NB4 (cell line): ENCODE results near the gene SOBP.

ENCODE experiments used
- DNase-seq: peaks from one replicate; pipeline ENCODE4 v3.0.0; 2010; ENCODE audit warnings: low read depth
- H3K4me3 ChIP-seq: one replicate; pipeline ENCODE4 v1.5.1; 2011; ENCODE audit warnings: mild to moderate bottlenecking, low read depth, low read length, moderate library complexity
- MAX ChIP-seq: IDR thresholded peaks from 2 replicates; pipeline ENCODE4 v1.6.1; 2011; ENCODE audit warnings: low read depth, low read length
- MYC ChIP-seq: IDR thresholded peaks from 2 replicates; pipeline ENCODE4 v1.6.1; 2011; ENCODE audit warnings: low read depth, low read length
- POLR2A ChIP-seq: IDR thresholded peaks from 2 replicates; pipeline ENCODE4 v1.6.1; 2011; ENCODE audit warnings: mild to moderate bottlenecking; ENCODE audit not compliant: insufficient read length; ENCODE audit errors: extremely low read depth
- TF ChIP-seq, protein P1 (sequence below): IDR thresholded peaks from one replicate; pipeline ENCODE4 v1.5.1; 2012; ENCODE audit warnings: low read depth, low read length

Gene SOBP

GRCh38 chr6:107697682-107698081 is 207.8 kb downstream of the SOBP start:
- no peak for TF ChIP-seq POLR2A
- no peak for TF ChIP-seq MYC
- TF ChIP-seq MAX: no peak
- TF ChIP-seq, protein P1, sequence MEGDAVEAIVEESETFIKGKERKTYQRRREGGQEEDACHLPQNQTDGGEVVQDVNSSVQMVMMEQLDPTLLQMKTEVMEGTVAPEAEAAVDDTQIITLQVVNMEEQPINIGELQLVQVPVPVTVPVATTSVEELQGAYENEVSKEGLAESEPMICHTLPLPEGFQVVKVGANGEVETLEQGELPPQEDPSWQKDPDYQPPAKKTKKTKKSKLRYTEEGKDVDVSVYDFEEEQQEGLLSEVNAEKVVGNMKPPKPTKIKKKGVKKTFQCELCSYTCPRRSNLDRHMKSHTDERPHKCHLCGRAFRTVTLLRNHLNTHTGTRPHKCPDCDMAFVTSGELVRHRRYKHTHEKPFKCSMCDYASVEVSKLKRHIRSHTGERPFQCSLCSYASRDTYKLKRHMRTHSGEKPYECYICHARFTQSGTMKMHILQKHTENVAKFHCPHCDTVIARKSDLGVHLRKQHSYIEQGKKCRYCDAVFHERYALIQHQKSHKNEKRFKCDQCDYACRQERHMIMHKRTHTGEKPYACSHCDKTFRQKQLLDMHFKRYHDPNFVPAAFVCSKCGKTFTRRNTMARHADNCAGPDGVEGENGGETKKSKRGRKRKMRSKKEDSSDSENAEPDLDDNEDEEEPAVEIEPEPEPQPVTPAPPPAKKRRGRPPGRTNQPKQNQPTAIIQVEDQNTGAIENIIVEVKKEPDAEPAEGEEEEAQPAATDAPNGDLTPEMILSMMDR: no peak

GRCh38 chr6:107698146-107698545 is 208.2 kb downstream of the SOBP start:
- no peak for TF ChIP-seq MYC
- no peak for TF ChIP-seq POLR2A
- no peak for TF ChIP-seq MAX
- TF ChIP-seq, protein P1: no peak
- DNase-seq: no peak
- H3K4me3 ChIP-seq: no peak overlapping the region

More at GRCh38 chr6:107697682-107698081, 207.8 kb downstream of the SOBP start:
- H3K4me3 ChIP-seq: no peak overlapping the region
- DNase-seq: no peak

GRCh38 chr6:107699254-107699653 is 209.3 kb downstream of the SOBP start:
- TF ChIP-seq POLR2A: no peak
- TF ChIP-seq MAX: no peak
- TF ChIP-seq, protein P1: no peak
- TF ChIP-seq MYC: no peak
- DNase-seq: no peak

GRCh38 chr6:107699697-107700325 is 209.9 kb downstream of the SOBP start:
- no peak overlapping the region for H3K4me3 ChIP-seq
- TF ChIP-seq POLR2A (no peak), MAX (no peak), MYC (no peak)
- TF ChIP-seq, protein P1: no peak
- no peak for DNase-seq

More at GRCh38 chr6:107699254-107699653, 209.3 kb downstream of the SOBP start:
- H3K4me3 ChIP-seq: no peak overlapping the region

GRCh38 chr6:107703606-107704005 is 213.7 kb downstream of the SOBP start:
- TF ChIP-seq MYC (no peak), MAX (no peak), POLR2A (no peak)
- TF ChIP-seq, protein P1: no peak
- DNase-seq: no peak
- no peak overlapping the region for H3K4me3 ChIP-seq

- peak; percentile 63 for DNase-seq
- TF ChIP-seq, protein P1: peak; percentile 75
- TF ChIP-seq MYC (no peak), MAX (no peak), POLR2A (no peak)
- no peak overlapping the region for H3K4me3 ChIP-seq
These were observed 214.6 kb downstream of the SOBP start for GRCh38 chr6:107704347-107705013.
